KMS-11 (cell line): ENCODE results near the gene MYO18A.

Source experiments
- H2AFZ ChIP-seq: fragments of 200-600 bp; sonication (generic); 2 replicates; pipeline ENCODE4 v1.6.1; 2016; ENCODE audit warnings: antibody characterized with exemption, mixed run types, low read depth
- H3K27ac ChIP-seq: fragments of 200-600 bp; sonication (generic); 2 replicates; pipeline ENCODE4 v1.6.1; 2016; ENCODE audit warnings: mild to moderate bottlenecking, mixed run types
- H3K27me3 ChIP-seq: fragments of 200-600 bp; sonication (generic); 2 replicates; pipeline ENCODE4 v1.6.1; 2017; ENCODE audit warnings: mild to moderate bottlenecking, low read depth, mixed run types, moderate library complexity; ENCODE audit not compliant: insufficient read depth
- H3K36me3 ChIP-seq: fragments of 200-600 bp; sonication (generic); 2 replicates; pipeline ENCODE4 v1.6.1; 2017; ENCODE audit warnings: mild to moderate bottlenecking, mixed run types; ENCODE audit not compliant: insufficient read depth
- H3K4me1 ChIP-seq: fragments of 200-600 bp; sonication (generic); 2 replicates; pipeline ENCODE4 v1.6.1; 2016; ENCODE audit warnings: mild to moderate bottlenecking, low read depth, mixed run types; ENCODE audit not compliant: poor library complexity, severe bottlenecking
- H3K4me2 ChIP-seq: fragments of 200-600 bp; sonication (generic); 2 replicates; pipeline ENCODE4 v1.7.0; 2016; ENCODE audit warnings: mild to moderate bottlenecking, mixed run types
- H3K4me3 ChIP-seq: fragments of 200-600 bp; sonication (generic); IDR thresholded peaks from 2 replicates; pipeline ENCODE4 v1.6.1; 2017; ENCODE audit warnings: low read depth, low read length, mixed read lengths; ENCODE audit not compliant: insufficient read depth
- H3K79me2 ChIP-seq: fragments of 200-600 bp; sonication (generic); 2 replicates; pipeline ENCODE4 v1.6.1; 2016; ENCODE audit warnings: low read depth, mixed run types; ENCODE audit not compliant: insufficient read depth
- H3K9ac ChIP-seq: fragments of 200-600 bp; sonication (generic); 2 replicates; pipeline ENCODE4 v1.6.1; 2016; ENCODE audit warnings: mild to moderate bottlenecking, mixed run types
- H4K20me1 ChIP-seq: fragments of 200-600 bp; sonication (generic); 2 replicates; pipeline ENCODE4 v1.6.1; 2016; ENCODE audit warnings: mild to moderate bottlenecking, mixed run types; ENCODE audit not compliant: insufficient read depth
- TF ChIP-seq, protein P1 (sequence below): fragments of 200-600 bp; sonication (generic); conservative IDR thresholded peaks from 2 replicates; pipeline ENCODE4 v1.6.1; 2017; ENCODE audit warnings: low read depth, mild to moderate bottlenecking, antibody characterized with exemption, low read length, moderate library complexity, mixed read lengths

The MYO18A gene

DNA sequence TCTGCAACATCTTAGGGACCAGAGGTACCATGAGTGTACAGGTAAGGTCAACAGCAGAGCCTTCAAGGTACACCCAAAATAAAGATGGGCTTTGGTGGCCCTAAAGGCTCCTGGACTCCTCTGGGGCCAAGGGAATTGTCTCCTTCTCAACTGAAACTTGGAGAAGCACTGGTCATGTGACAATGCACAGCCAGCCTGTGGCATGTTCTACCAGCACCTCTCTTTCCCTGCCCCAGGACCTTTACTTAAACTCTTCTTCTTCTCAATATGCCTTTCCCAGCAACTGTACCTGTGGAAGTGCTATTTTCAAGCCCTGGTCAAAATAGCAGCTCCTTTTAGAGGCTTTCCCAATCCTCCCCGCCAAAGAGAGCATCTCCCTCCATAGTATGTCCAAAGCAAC is 108.9 kb downstream of the MYO18A start:
- H3K4me1 ChIP-seq: no peaks in the 10 kb centered on the region
- no peak overlapping the region for H3K4me3 ChIP-seq
- no peaks in the 10 kb centered on the region for H4K20me1 ChIP-seq
- H3K9ac ChIP-seq: no peak overlapping the region
- H3K36me3 ChIP-seq: no peaks in the 10 kb centered on the region
- TF ChIP-seq, protein P1, sequence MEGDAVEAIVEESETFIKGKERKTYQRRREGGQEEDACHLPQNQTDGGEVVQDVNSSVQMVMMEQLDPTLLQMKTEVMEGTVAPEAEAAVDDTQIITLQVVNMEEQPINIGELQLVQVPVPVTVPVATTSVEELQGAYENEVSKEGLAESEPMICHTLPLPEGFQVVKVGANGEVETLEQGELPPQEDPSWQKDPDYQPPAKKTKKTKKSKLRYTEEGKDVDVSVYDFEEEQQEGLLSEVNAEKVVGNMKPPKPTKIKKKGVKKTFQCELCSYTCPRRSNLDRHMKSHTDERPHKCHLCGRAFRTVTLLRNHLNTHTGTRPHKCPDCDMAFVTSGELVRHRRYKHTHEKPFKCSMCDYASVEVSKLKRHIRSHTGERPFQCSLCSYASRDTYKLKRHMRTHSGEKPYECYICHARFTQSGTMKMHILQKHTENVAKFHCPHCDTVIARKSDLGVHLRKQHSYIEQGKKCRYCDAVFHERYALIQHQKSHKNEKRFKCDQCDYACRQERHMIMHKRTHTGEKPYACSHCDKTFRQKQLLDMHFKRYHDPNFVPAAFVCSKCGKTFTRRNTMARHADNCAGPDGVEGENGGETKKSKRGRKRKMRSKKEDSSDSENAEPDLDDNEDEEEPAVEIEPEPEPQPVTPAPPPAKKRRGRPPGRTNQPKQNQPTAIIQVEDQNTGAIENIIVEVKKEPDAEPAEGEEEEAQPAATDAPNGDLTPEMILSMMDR: no peak
- H3K27ac ChIP-seq: no peak overlapping the region
- H2AFZ ChIP-seq: no peak overlapping the region
- no peaks in the 10 kb centered on the region for H3K27me3 ChIP-seq
- H3K4me2 ChIP-seq: no peak overlapping the region
- H3K79me2 ChIP-seq: no peaks in the 10 kb centered on the region

DNA sequence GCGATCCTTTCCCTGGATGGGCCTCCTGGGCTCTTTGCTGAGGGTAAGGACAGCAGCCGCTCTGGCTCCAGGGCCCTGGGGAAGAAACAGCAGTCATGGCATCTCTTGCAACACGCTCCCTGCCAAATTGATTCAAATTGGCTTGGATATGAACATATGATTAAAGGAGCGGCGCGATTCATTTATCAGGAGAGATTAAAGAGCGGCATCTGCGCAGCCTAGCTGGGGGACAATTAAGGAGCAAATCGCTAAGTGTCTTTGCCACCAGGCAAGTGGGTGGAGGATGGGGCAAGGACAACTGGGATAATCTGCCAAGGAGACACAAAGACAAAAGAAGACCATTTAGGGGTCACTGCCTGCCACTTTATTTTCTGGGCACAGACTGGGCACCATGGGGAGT is 109.4 kb downstream of the MYO18A start:
- Histone ChIP-seq H3K9ac (no peak overlapping the region), H3K4me3 (no peak overlapping the region), H3K27me3 (no peaks in the 10 kb centered on the region), H3K4me2 (no peak overlapping the region), H3K27ac (no peak overlapping the region), H3K36me3 (no peaks in the 10 kb centered on the region), H4K20me1 (no peaks in the 10 kb centered on the region), H3K79me2 (no peaks in the 10 kb centered on the region), H2AFZ (no peak overlapping the region), H3K4me1 (no peaks in the 10 kb centered on the region)
- TF ChIP-seq, protein P1: no peak

DNA sequence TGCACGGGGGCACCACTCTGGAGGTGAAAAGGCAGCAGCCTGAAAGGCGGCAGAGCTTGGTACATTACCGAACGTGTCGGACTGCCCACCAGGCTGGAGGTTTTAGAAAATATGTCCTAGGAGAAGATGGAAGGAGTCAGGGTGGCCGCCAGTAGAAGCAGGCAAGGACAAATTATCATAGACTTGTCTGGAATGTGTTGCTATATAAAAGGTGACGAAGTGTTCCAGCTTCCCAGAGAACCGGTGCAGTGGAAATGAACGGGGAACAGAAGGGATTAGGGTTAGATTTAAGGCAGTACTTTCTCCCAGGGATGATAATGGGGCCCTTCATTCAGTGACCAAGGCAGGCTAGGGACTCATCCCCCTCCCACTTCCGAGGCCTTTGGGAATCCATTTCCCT is 109.9 kb downstream of the MYO18A start:
- Histone ChIP-seq H3K79me2 (no peaks in the 10 kb centered on the region), H3K36me3 (no peaks in the 10 kb centered on the region)

DNA sequence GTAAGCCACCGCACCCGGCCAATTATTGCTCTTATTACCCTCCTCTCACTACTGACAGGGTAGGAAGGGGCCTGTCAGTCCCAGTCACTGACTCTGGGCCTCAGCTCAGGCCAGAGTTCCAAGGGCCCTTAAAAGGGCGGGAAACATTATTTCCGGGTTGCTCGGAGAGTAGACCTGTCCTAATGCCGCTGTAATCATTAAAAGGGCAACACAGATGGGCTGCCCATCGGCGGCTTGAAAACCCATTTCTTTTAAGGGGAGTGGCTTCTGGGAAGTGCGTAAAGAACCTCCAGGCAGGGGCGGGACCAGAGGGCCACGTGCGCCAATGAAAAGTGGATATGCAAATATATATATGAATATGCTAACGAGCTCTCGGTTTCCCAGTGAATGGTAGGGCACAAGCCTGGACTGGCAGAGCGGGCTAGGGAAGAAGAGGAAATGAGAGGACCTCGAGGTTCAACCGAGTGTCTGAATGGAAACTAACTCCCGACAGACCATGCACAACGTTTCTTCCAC is 110.6 kb downstream of the MYO18A start:
- Histone ChIP-seq H3K27ac (no peak overlapping the region), H3K36me3 (no peaks in the 10 kb centered on the region), H3K9ac (no peak overlapping the region), H3K4me2 (no peak overlapping the region), H3K27me3 (no peaks in the 10 kb centered on the region), H3K4me1 (no peaks in the 10 kb centered on the region), H4K20me1 (no peaks in the 10 kb centered on the region), H3K4me3 (no peak overlapping the region), H2AFZ (no peak overlapping the region), H3K79me2 (no peaks in the 10 kb centered on the region)
- TF ChIP-seq, protein P1: no peak

More for the DNA sequence above, 109.9 kb downstream of the MYO18A start:
- TF ChIP-seq, protein P1: no peak
- H3K4me2 ChIP-seq: no peak overlapping the region
- no peak overlapping the region for H3K27ac ChIP-seq
- H3K27me3 ChIP-seq: no peaks in the 10 kb centered on the region
- H2AFZ ChIP-seq: no peak overlapping the region
- no peak overlapping the region for H3K9ac ChIP-seq
- H4K20me1 ChIP-seq: no peaks in the 10 kb centered on the region
- H3K4me3 ChIP-seq: no peak overlapping the region
- no peaks in the 10 kb centered on the region for H3K4me1 ChIP-seq
